Lung microvascular endothelial cell (primary cell): ENCODE data around the gene MAP3K15. TPM values are rescaled to one million over a fixed set of nuclear protein-coding genes. Genes with fewer than 3 reads are reported as not detected.
A peak's percentile ranks its signal among the peaks of the same experiment; 100 is the strongest.
"Not testable (repeated sequence)": the region's sequence is repeated elsewhere in the genome, so short reads cannot be mapped to it uniquely, and the experiment has no call there.

Experiments
- DNase-seq, 2 donors: peaks; one replicate each; pipeline versions ENCODE4 v3.0.0 to v3.0.0-alpha.2; 2010; ENCODE audit warnings: low read depth in 2 of 2
- total RNA-seq: library from RNA; depleted of rRNA; stranded (reverse); fragments of >200 nt; gene quantifications from 2 replicates; pipeline ENCODE4 v1.2.1, GENCODE V29; 2014

The MAP3K15 gene
- total RNA-seq, 1 donor from 2014 or later: under 0.01 TPM

DNA sequence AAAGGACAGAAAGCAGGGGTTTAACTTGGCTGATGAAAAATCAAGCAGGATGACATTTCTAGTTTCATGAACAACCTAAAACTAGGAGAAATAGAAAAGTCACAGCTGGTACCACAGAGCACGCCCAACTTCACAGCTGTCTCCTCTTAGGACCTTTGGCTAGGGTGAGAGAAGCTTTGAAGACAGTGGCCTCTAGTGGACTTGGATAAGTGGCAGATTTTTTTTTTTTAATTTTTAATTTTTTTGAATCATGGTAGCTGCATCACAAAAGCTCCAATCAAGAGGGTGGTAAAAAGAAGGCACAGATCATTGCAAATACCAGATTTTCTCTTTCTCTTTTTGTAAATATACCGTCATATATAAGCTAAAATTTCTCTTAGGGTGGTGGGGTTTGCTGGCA lies 20.2 kb upstream of the MAP3K15 start:
- peak; percentile 27 to 36 for DNase-seq

DNA sequence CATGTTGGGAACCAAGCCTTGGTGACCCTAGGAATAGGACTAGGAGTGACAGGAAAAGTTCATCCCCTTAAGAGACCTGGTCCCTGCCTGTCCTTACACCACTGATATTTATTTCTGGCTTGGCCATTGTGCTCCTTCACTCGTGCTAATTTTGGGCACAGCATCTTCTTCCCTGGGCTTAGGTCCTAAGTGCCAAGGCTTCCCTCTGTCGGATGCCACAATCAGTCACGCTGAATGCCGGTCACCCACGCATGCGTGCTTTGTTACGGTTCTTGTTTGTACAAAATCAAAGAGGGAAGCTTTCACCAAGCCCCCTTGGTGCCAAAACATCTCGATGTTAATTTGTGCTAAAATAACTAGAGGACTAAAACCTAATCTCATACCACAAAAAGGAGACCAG lies 17.4 kb upstream of the MAP3K15 start:
- no peak for DNase-seq

DNA sequence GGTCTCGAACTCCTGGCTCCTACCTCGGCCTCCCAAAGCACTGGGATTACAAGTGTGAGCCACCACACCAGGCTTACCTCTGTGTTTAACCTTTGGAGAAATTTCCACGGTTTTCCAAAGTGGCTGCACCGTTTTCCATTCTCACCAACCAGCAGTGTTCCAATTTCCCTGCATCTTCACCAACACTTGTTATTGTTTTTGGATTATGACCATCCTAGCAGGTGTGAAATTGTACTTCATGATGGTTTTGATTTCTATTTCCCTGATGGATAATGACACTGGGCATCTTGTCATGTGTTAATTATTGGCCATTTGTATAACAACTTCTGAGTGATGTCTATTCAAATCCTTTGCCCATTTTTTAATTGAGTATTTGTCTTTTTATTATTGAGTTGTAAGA lies 2.7 kb upstream of the MAP3K15 start:
- no peak for DNase-seq

DNA sequence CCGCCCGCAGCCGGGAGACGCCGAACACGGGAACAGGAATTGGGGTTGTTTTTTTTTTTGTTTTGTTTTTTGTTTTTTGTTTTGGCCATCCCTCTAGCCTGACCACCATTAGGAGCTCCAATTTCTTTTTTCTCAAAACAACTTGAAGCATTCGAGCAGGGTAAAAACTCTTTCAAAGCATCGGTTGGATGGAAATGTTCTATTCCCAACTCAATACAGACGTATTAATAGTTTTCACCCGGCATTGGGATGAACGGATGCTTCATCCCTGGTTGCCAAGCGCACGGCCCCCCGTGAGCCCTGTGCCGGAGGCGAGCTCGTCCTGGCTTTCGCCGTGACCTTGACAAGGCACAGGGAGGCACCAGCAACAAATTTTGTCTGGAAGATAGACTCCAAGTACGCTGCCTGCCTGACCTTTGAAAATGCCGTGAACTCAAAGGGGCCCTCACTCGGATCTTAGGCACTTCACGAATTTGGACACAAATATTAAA lies 352 bp upstream of the MAP3K15 start:
- DNase-seq: no peak

DNA sequence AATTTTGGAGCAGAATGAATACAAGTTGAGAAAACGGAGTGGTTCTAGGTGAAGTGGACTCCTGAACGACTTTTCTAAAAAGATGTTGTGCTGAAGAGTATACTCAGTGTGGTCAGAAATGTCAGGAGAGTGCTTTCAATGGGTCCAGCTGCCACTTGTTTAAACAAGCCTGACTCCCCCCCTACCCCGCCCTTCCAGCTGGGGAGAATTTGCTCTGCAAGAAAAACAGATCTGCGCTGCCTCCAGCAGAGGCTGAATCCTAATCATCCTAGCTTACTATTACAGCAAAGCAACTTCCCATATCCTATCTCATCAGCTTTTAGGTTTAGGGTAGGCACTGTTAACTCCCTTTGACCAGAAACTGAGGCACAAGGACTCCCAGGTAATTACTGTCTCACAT lies 1.9 kb downstream of the MAP3K15 start:
- no peak for DNase-seq

DNA sequence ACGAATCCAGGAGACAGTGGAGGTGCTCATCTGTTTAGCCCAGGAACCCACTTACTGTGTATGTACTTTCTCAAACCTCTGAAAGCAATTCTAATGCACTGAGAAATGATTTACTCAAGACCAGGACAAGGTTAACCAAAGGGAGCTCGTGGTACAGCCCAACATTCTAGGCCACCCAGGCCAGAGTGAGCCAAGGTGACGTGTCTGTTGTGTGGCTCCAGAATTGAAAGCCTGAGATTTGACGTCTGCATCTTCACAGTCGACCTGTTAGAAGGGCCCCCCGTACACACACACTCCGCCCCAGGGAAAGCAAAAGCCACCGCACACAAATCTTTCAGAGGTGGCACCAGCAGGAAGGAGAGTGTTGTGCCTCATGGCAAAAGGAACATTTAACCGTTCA lies 2.3 kb downstream of the MAP3K15 start:
- DNase-seq: no peak

DNA sequence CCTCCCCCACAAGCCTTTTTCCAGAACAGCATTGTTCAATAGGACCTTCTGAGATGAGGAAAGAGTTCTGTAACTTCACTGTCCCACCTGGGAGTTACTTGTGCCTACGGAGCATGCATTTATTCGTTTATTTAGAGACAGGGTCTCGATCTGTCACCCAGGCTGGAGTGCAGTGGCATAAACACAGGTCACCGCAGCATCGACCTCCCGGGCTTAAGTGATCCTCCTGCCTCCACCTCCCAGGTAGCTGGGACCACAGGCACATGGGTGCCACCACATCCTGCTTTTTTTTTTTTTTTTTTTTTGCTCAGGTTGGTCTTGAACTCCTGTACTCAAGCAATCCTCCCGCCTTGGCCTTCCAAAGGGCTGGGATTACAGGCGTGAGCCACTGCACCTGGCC lies 2.9 kb downstream of the MAP3K15 start:
- no peak for DNase-seq

DNA sequence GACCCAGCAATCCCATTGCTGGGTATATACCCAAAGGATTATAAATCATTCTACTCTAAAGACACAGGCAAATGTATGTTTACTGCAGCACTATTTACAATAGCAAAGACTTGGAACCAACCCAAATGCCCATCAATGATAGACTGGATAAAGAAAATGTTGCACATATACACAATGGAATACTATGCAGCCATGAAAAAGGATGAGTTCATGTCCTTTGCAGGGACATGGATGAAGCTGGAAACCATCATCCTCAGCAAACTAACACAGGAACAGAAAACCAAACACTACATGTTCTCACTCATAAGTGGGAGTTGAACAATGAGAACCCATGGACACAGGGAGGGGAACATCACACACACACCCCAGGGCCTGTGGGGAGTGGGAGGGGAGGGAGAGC lies 3.5 kb downstream of the MAP3K15 start:
- DNase-seq: not testable (repeated sequence)

DNA sequence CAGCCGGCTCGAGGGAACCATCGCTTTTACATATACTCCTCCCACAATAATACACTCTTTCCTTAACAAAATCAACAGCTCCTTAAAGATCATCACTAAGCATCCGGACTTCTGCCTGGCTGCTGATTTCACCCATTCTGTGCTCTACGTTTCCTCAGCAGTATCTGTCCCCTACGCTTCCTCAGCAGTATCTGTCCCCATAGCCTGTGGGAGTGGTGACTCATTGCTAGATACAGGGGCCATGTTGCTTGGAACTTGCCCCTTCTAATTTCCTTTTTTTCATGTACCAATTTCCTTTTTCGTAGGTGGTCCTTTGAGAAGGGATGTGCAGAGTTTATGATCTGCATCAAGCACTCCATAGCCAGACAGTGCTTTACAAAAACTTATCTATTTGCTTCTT lies 18.6 kb downstream of the MAP3K15 start:
- no peak for DNase-seq

DNA sequence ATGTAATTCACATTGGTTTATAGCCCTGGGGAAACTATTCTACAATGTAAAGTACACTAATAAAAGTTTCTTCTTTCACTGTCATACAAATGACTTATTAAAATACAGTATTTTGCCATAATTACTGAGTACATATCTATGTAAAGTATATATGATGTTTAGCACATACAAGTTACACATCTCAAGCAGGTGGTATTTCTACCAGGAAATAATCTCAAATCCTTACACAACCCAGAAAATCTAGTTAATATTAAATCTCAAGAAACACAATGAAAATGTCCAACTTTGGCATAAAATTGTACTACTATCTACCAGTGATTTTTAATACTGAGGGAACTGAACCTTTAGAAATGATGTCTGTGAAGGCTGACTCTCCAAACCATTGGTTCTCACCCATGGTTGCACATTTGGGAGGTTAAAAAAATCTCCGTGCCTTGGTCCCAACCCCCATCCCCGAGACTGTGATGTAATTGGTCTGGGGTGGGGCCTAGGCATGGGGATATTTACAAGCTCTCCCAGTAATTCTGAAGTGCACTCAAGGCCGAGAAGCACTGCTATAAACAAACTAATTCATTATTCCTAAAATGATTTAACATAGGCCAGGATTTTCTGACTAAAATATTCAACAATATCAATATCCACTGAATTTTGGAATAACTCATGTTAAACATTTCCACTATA lies 27.6 kb downstream of the MAP3K15 start:
- DNase-seq: no peak

DNA sequence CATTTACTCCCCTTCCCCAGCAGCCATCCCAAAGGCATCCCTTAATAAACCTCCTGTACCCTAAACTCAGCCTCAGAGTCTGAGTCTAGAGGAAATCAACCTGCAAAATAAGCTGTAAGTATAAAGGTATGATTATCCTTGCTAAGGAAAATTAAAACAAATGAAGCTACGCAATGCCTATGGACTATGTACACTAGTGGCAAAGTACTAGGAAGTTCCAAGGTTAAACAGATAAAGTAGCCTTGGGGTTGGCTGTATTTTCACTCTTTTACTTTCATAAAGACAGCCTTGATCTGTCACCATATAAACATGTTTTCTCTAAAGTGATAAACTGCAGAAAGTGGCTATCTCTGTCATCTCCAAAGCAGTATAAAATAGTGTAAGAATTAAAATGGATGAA lies 35.9 kb downstream of the MAP3K15 start:
- DNase-seq: no peak

DNA sequence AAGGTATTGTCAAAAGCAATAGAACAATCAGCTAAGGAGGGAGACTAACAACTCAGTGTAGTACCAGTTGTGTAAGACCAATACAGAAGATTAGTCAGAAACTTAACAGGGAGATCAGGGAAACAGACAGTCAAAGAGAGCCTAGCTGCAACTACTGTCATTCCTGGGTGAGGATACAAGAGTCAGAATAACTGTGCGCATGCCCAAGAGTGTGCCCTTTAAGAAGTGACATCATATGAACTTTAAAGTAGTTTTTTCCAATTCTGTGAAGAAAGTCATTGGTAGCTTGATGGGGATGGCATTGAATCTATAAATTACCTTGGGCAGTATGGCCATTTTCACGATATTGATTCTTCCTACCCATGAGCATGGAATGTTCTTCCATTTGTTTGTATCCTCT lies 46.9 kb downstream of the MAP3K15 start:
- DNase-seq: not testable (repeated sequence)

DNA sequence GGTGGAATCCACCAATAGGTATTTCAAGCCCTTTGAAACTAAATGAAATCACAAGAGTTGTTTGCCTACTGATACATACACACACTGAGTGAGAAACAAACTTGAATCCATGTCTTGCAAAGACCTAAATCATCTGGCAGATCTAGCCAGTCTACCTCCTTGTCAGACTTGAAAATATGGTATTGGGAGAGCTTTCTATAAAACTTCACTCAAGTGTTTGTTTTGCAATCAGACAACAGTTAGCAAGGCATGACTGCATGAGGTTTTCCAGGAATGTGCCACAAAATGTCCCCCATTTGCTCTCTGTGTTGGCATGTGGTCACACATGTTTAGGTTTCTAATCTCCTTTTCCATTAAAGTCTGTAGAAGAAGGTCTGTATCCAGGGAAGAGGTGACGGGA lies 52.4 kb downstream of the MAP3K15 start:
- DNase-seq: no peak

DNA sequence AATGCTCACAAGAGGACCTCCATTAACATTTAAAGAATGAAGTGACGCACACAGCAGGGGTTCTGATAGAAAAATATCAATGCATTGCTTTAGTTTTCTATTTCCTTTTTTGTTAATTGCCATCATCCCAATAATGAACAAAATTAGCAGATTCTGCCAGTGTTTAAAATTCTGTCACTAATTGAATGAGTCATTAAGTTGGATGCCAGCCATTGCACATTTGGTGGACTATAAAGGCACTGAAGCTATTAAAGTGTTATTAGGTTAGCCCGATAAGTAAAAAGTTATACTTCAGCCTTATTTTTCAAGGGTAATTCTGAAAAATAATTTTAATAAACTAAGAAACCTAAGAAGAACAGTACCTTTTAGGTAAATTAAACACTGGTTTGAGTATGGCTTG lies 53.1 kb downstream of the MAP3K15 start:
- no peak for DNase-seq

DNA sequence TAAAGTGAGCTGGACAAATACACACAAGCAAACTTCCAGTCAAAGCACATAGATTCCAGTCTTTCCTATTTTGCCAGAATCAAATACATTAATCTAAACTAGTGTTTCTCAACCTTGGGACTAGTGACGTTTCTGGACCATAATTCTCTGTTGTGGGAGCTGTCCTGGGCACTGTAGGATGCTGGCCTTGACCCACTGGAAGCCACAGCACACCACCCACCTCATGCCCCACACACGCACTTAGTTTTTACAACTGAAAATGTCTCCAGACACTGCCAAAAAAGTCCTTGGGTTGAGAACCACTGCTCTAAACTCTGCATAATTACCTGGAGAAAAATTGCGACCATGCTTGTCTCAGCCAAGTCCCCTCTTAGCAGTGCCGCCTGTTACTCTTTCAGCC lies 57.6 kb downstream of the MAP3K15 start:
- DNase-seq: no peak

DNA sequence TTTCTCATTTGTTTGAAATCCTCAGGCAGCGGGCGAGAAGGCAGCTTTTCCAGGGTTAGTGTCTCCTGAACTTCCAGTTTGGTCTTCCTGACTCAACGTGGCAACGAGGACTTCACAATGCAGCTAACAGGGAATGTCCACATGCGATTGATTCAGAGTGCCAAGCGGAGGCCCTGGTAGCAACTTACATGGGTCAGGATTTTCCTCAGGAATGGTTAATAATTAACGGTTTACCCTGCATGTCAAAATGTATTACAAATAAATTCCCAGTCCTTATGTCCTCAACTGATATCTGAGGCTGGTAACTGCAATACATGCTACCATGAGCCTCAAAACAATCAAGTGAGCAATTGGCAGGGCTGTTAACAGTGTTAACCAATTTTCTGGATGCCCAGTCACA lies 67.2 kb downstream of the MAP3K15 start:
- no peak for DNase-seq

DNA sequence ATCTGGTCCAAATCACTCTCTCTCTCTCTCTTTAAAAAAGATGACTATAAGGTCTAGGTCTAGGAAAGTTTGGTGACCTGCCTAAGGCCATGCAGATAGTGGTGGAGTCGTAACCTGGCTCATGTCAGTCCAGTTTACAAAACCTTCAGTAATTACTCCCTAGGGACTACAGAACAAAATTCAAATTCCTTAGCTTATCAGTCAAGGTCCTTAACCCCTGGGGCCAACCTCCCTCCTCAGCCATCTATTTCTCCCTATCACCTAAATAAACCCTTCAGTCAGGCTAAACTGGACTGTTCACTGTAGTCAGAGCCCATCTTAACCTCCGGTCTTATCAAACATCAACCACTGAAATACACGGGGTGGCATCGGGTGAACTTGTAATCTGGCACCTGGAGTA lies 68.9 kb downstream of the MAP3K15 start:
- DNase-seq: no peak

DNA sequence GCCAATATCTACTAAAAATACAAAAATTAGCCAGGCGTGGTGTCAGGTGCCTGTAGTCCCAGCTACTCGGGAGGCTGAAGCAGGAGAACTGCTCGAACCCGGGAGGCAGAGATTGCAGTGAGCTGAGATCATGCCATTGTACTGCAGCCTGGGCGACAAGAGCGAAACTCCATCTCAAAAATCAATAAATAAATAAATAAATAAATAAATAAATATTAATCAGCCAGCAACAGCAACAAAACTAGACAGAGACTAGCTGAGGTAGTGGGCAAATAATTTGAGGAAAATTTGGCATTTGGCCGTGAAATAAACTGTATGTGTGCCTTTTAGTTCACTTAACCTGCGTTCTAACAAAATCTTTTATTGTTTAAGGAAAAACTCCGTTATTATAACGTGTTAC lies 69.5 kb downstream of the MAP3K15 start:
- not testable (repeated sequence) for DNase-seq

DNA sequence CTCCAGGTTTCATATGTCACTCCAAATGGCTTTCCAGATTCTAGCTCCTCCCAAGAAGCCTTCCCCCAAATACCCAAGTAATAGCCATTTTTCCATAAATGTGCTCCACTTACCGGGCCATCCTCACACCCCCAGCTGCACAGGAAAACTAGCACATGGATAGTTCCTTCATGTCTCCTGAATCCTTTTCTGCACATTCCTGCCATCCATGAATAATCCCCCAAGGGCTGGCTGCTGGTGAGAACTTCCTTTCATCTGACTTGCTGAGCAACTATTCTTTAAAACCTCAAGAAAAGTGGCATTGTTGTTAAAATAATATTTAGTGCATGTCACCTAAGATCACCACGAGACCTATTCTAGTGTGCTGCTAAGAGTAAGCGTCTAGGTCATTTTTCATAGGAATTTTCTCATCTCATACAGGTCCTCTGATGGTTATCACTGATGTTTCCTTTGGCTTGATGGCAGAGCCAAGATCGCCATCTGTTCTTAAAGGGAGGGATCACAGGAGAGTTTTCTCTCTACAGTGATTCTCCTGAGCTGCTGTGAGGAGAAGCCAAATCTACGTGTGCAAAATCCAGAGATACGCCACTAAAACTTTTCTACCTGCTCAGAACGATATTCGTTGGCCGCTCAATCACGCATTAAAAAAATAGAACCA lies 71.3 kb downstream of the MAP3K15 start:
- DNase-seq: no peak

DNA sequence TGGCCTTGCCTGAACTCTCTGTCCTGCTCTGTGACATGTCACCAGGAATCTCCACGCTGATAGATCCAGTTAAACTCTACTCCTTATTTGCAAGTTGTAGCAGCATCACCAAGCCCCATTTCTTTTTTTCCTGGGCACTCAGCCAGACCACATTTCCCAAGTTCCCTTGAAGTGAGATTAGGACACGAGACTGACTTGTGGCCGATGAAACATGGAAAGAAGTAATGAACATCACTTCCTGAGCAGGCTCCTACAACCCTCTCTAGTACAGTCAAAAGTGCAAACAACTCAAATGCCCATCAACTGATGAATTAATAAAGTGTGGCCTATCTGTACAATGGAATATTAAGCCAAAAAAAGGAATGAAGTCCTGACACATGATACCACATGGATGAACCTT lies 74.6 kb downstream of the MAP3K15 start:
- DNase-seq: peak in 1 of 2 donors; percentile 38

DNA sequence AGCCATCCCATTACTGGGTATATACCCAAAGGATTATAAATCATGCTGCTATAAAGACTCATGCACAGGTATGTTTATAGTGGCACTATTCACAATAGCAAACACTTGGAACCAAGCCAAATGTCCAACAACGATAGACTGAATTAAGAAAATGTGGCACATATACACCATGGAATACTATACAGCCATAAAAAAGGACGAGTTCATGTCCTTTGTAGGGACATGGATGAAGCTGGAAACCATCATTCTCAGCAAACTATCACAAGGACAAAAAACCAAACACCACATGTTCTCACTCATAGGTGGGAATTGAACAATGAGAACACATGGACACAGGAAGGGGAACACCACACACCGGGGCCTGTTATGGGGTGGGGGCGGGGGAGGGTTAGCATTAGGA lies 92.6 kb downstream of the MAP3K15 start:
- DNase-seq: not testable (repeated sequence)

DNA sequence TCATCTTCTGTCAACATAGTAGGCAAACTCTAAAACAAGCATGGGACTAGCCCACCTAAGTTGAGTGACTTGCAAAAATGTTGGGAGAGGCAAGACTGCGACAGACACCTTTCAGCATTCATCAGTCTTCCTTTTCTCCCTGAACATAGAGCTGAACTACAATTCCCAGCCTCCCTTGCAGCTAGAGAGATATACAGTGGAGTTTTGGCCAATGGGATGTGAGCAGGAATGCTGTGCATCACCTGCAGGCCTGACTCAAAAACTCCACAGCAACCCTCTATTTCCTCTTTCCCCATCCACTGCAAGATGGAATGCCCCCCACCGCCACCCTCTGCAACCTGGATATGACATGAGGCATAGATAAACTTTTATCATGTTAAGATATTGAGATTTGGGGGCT lies 105.0 kb downstream of the MAP3K15 start:
- no peak for DNase-seq

DNA sequence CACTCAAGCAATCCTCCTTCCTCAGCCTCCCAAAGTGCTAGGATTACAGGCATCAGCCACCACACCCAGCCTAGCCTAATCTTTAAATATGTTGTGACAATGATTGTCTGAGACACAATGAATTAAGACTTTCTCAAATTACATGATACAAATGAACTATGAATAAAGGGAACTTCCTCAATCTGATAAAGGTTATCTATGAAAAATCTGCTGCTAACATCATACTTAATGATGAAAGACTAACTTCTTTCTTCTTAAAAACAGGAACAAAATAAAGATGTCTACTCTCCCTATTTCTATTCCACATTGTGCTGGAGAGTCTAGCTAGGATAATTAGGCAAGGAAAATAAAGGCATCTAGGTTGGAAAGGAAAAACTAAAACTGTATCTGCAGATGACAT lies 111.6 kb downstream of the MAP3K15 start:
- no peak for DNase-seq
